Karpas-422 (cell line): ENCODE measurements around the gene HOXA2. TPM values are rescaled to one million over a fixed set of nuclear protein-coding genes. Genes with fewer than 3 reads are reported as not detected.

Experiments
- DNase-seq: peaks from one replicate; pipeline ENCODE4 v3.0.0-alpha.2; 2015
- H2AFZ ChIP-seq: fragments of 200-600 bp; sonication (generic); 2 replicates; pipeline ENCODE4 v1.6.1; 2014; ENCODE audit warnings: antibody characterized with exemption, low read length, mixed read lengths
- H3K27ac ChIP-seq: fragments of 200-600 bp; sonication (generic); 2 replicates; pipeline ENCODE4 v1.5.1; 2014; ENCODE audit warnings: mild to moderate bottlenecking, low read length, moderate library complexity
- H3K27me3 ChIP-seq: fragments of 200-600 bp; sonication (generic); 2 replicates; pipeline ENCODE4 v1.6.1; 2014; ENCODE audit warnings: low read length, mixed read lengths
- H3K36me3 ChIP-seq: fragments of 200-600 bp; sonication (generic); 2 replicates; pipeline ENCODE4 v1.6.1; 2014; ENCODE audit warnings: low read length, mixed read lengths; ENCODE audit not compliant: insufficient read depth
- H3K4me1 ChIP-seq: fragments of 200-600 bp; sonication (generic); 2 replicates; pipeline ENCODE4 v1.6.1; 2014; ENCODE audit warnings: mild to moderate bottlenecking, low read length, mixed read lengths
- H3K4me2 ChIP-seq: fragments of 200-600 bp; sonication (generic); 2 replicates; pipeline ENCODE4 v1.6.1; 2014; ENCODE audit warnings: low read length, low read depth, mild to moderate bottlenecking; ENCODE audit not compliant: poor library complexity, severe bottlenecking
- H3K4me3 ChIP-seq: fragments of 200-600 bp; sonication (generic); 2 replicates; pipeline ENCODE4 v1.5.1; 2014; ENCODE audit warnings: mild to moderate bottlenecking, antibody characterized with exemption, low read length, mixed read lengths
- H3K79me2 ChIP-seq: fragments of 200-600 bp; sonication (generic); 2 replicates; pipeline ENCODE4 v1.6.1; 2014; ENCODE audit warnings: mild to moderate bottlenecking, low read length, mixed read lengths
- H3K9ac ChIP-seq: fragments of 200-600 bp; sonication (generic); 2 replicates; pipeline ENCODE4 v1.6.0; 2014; ENCODE audit warnings: low read length
- H3K9me2 ChIP-seq: fragments of 200-600 bp; sonication (generic), shearing (Covaris generic); replicated peaks from 2 replicates; pipeline ENCODE4 v1.6.0; 2014; ENCODE audit warnings: mild to moderate bottlenecking, low read length, moderate library complexity; ENCODE audit not compliant: insufficient read depth
- H3K9me3 ChIP-seq: fragments of 300-700, 200-600 bp; sonication (generic); 2 replicates; pipeline ENCODE4 v1.6.1; 2014; ENCODE audit warnings: low read length, mixed read lengths
- H4K20me1 ChIP-seq: fragments of 200-600 bp; sonication (generic); 2 replicates; pipeline ENCODE4 v1.6.1; 2014; ENCODE audit warnings: mild to moderate bottlenecking, antibody characterized with exemption, low read length, low read depth; ENCODE audit not compliant: insufficient read depth
- total RNA-seq: library from RNA; depleted of rRNA; stranded (reverse); fragments of >200 nt; shearing (Covaris generic); gene quantifications from 2 replicates; pipeline ENCODE4 v1.2.3, GENCODE V29; 2014; ENCODE audit warnings: low replicate concordance

Gene HOXA2
- total RNA-seq, 1 experiment from 2014 or later: 0.41 TPM

DNA sequence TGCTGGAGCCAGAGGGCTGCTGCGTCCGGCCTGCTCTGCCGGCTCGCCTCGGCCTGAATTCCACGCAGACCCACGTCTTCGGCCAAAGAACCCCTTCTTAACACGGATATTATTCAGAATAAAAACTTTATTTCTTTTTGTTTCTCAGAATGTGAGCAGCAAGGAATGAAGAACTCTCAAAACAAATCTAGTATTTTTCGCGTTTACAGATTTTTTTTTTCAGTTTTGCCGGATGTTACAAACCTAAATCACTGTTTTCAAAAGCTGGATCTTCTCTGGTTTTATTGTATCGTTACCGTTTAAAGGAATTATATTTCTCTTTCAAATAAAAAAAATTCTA, 4.4 kb upstream of the HOXA2 start:
- no peak overlapping the region for H2AFZ ChIP-seq
- H3K27ac ChIP-seq: no peak overlapping the region
- H3K79me2 ChIP-seq: no peaks in the 10 kb centered on the region
- no peak overlapping the region for H3K9ac ChIP-seq
- H3K4me2 ChIP-seq: no peak overlapping the region
- DNase-seq: no peak
- H3K4me1 ChIP-seq: no peaks in the 10 kb centered on the region
- H3K9me3 ChIP-seq: no peaks in the 10 kb centered on the region
- no peak overlapping the region for H3K4me3 ChIP-seq
- H3K9me2 ChIP-seq: no peaks in the 10 kb centered on the region
- H4K20me1 ChIP-seq: 0 out of 2 replicates have a peak, but pooled peaks cover 8% of the 10 kb centered on the region
- H3K27me3 ChIP-seq: no peaks in the 10 kb centered on the region
- no peaks in the 10 kb centered on the region for H3K36me3 ChIP-seq

DNA sequence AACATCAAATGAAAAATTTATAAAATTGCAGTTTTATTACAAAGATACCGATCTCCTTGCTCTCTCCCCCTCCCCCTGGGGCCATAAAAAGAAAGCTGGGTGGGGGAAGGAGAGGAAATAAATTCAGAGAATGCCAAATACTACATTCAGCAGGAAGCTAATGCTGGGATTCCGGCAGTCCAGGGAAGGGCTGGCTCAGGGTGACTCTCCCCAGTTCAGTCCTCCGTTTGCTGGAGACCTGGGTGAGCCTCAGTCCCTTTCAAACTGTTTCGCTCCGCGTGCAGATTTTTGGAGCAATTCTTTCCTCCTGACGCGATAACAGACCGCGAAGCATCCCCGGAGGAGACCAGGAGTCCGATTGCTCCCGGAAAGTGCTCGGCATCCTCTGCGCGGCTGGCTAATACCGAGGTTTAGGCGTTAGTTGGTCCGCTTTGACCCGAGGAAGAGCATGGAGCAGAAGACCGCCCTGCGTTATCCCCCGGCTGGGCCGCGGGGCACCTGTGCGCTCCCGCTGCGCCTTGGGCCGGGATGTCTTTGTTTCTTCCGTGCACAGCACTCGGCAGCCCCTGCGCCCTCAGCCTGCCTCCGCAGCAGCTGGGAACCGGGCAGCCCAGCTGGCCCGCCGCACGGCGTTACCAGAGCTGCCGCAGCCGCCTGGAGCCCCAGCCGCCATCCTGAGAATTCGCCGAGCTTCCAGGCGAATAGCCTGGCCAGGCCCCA, 3.9 kb upstream of the HOXA2 start:
- Histone ChIP-seq H3K27me3 (no peaks in the 10 kb centered on the region), H3K4me1 (no peaks in the 10 kb centered on the region), H3K79me2 (no peaks in the 10 kb centered on the region), H3K4me3 (no peak overlapping the region), H4K20me1 (0 out of 2 replicates have a peak, but pooled peaks cover 8% of the 10 kb centered on the region), H3K27ac (no peak overlapping the region), H3K9me2 (no peaks in the 10 kb centered on the region), H3K4me2 (no peak overlapping the region), H3K9ac (no peak overlapping the region), H3K9me3 (no peaks in the 10 kb centered on the region), H2AFZ (no peak overlapping the region), H3K36me3 (no peaks in the 10 kb centered on the region)
- DNase-seq: no peak

DNA sequence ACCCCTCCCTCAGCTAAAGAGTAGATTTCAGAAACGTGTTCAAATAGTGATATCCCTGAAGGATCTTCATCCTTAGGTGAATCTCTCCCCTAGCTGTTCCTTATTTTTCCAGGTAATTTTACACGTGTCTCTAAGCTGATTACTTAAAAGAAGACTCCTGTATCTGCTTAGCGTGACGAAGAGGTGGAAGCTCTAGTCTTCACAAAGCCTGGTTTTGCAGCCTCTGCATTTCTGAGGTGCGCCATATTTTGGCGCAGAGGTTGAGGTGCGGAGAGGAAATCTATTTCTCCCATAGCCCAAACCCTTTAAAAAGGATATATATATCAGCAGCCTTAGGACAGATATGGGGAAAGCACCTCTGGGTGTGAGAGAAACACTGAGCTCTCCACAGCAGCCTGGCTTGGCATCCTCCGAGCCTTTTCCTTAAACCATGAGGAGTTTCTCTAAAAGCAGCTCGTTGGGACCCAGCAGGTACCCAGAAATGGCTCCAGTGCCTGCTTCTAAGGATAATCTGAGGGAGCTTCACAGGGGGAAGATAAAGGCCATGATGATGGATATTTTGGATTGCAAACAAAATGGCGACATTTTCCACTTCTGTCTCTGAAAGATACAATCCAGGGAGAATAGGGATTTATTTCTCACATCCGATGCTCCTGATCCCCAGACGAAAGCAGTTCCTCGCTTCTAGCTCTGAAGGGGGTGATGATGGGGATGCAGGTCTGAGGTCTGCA, 3.0 kb upstream of the HOXA2 start:
- Histone ChIP-seq H4K20me1 (0 out of 2 replicates have a peak, but pooled peaks cover 8% of the 10 kb centered on the region), H3K4me2 (no peak overlapping the region), H3K36me3 (no peaks in the 10 kb centered on the region), H3K4me1 (no peaks in the 10 kb centered on the region), H3K9me2 (no peaks in the 10 kb centered on the region), H2AFZ (no peak overlapping the region), H3K9me3 (no peaks in the 10 kb centered on the region), H3K27ac (no peak overlapping the region), H3K9ac (no peak overlapping the region), H3K4me3 (no peak overlapping the region), H3K79me2 (no peaks in the 10 kb centered on the region), H3K27me3 (no peaks in the 10 kb centered on the region)
- DNase-seq: no peak

DNA sequence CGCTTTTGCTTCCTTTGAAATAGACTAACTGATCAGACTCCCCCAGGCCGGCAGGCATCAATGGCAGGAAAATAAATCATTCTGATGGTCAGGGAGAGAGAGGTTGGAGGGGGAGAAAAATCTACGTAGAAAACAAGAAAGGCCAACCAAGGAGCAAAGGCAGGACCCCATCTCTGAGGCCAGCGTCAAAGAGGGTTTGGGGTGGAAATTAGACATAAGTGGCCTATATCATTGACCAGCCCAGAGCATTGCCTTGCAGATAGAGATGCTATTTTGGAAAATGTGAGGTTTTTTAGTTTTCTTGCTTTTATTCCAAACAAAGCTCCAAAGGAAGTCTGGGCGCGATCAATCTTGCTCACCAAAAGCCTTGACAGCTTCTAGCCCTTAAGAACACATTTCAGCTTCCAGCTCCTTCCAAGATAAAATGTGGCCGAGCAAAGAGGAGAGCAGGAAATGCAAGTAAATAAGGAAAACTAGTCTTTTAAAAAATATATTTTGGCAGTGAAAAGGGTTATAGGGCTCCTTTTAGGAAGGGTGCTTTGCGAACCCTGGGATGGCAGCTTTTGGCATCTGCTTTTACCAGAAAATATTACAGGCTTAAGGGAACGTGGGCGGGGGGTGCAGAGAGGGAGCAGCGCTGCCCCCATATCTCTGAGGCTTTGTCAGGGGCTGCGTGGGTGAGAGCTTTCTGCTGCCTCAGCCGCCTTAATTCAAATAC, 2.0 kb upstream of the HOXA2 start:
- Histone ChIP-seq H3K36me3 (no peaks in the 10 kb centered on the region), H3K4me3 (no peak overlapping the region), H3K9me3 (no peaks in the 10 kb centered on the region), H3K4me2 (no peak overlapping the region), H3K4me1 (no peaks in the 10 kb centered on the region), H3K9me2 (no peaks in the 10 kb centered on the region), H3K27me3 (no peaks in the 10 kb centered on the region), H2AFZ (no peak overlapping the region), H4K20me1 (0 out of 2 replicates have a peak, but pooled peaks cover 8% of the 10 kb centered on the region), H3K79me2 (no peaks in the 10 kb centered on the region), H3K9ac (no peak overlapping the region), H3K27ac (no peak overlapping the region)
- no peak for DNase-seq

DNA sequence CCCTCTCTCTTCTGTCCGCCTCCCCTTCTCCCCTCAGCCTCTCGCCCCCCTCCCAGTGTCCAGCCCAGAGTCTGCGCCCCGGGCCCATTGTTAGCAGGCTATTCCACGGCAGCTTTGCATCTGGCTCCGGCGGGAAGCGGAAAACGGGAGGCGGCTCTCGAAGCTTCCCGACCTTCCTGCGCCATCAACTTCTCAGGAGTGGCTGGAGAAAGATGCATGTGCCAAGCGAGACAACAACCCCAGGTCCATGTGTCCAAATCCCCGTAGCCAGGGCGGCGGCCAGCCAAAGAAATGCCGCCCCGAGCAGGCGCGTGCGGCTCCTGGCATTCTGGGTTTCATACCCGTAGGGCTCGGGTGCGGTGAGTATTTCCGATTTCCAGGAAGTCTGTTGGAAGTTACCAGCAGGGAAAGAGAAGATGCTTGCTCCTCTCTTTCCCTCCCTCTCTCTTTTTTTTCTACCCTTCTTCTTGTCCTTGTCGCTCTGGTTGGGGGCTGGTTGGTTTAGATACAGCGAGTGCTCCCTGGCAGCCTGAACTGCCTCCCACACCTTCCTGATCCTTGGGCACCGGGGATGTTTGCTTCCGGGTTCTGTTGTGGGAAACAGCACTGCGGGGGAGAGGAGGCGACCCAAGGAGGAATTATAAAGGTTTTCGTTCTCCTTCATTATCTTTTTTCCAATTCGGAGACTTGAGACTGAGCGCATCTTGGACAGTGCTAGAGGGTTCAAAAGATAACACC, 1.2 kb upstream of the HOXA2 start:
- H3K27ac ChIP-seq: no peak overlapping the region
- no peaks in the 10 kb centered on the region for H3K36me3 ChIP-seq
- no peak for DNase-seq
- no peak overlapping the region for H3K9ac ChIP-seq
- no peak overlapping the region for H2AFZ ChIP-seq
- no peaks in the 10 kb centered on the region for H3K9me3 ChIP-seq
- H4K20me1 ChIP-seq: 0 out of 2 replicates have a peak, but pooled peaks cover 8% of the 10 kb centered on the region
- H3K4me3 ChIP-seq: no peak overlapping the region
- H3K4me2 ChIP-seq: no peak overlapping the region
- H3K9me2 ChIP-seq: no peaks in the 10 kb centered on the region
- no peaks in the 10 kb centered on the region for H3K79me2 ChIP-seq
- no peaks in the 10 kb centered on the region for H3K27me3 ChIP-seq
- H3K4me1 ChIP-seq: no peaks in the 10 kb centered on the region

DNA sequence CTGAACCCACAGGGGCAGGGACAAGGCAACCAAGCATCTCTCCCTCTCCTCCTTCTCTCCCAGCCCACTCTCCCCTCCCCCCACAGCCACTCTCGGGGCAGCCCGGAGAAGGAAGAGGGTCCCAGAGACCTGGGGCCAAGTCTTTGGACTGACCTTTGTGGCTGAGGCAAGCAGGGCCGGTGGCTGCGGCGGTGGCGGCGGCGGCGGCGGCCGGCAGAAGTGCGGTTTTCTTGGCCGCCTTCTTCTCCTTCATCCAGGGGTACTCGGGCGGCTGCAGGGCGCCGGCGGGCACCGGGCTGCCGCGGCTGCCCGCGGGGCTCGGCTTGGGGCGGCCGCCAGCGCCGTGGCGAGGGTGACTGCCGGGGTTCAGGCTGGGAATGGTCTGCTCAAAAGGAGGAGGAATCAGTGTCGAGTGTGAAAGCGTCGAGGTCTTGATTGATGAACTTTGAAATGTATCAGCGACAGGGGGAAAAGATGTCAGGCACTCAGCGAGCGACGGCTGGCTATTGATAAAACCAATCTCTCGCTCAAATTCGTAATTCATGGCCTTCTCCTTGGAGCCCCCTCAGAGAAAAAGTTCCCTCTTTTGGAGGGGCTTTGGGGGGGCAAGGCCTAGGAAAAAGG, 414 bp downstream of the HOXA2 start:
- no peaks in the 10 kb centered on the region for H3K9me2 ChIP-seq
- H2AFZ ChIP-seq: no peak overlapping the region
- no peak for DNase-seq
- H3K9me3 ChIP-seq: no peaks in the 10 kb centered on the region
- no peaks in the 10 kb centered on the region for H3K27me3 ChIP-seq
- H3K27ac ChIP-seq: no peak overlapping the region
- no peaks in the 10 kb centered on the region for H3K36me3 ChIP-seq
- H3K4me1 ChIP-seq: peaks cover 8% of the 10 kb centered on the region
- no peak overlapping the region for H3K4me3 ChIP-seq
- H4K20me1 ChIP-seq: 0 out of 2 replicates have a peak, but pooled peaks cover 8% of the 10 kb centered on the region
- H3K9ac ChIP-seq: no peak overlapping the region
- peaks cover 12% of the 10 kb centered on the region for H3K79me2 ChIP-seq
- no peak overlapping the region for H3K4me2 ChIP-seq

DNA sequence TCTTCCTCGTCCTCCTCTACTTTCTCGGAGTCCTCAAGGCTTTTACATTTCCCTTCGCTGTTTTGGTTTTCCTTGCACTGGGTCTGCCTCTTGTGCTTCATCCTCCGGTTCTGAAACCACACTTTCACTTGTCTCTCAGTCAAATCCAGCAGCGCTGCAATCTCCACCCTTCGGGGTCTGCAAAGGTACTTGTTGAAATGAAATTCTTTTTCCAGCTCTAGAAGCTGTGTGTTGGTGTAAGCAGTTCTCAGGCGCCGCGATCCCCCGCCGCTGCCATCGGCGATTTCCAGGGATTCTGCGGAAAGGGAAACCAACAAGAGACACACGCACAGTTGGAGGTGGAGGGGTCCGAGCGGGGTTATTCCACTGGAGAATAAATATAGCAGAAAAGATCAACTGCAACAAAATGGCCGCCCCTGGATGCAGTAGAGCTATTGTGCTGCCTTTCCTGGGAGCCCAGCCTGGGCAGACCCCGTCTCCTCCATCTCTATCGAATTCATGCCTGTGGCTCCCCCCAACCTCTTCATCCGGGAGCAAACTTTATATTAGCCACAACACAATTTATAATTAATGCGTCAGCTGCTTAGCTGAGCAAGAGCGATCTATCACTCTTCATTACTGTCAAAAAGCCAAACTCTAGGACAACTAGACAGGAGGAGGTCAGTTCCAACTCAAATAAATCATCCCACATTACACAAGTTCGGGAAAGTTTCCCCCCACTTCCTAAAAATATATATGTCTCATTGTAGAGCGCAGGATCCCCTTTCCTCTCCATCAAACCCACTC, 1.1 kb downstream of the HOXA2 start:
- Histone ChIP-seq H3K9me2 (no peaks in the 10 kb centered on the region), H3K36me3 (no peaks in the 10 kb centered on the region), H3K9ac (no peak overlapping the region), H3K79me2 (peaks cover 15% of the 10 kb centered on the region), H3K4me3 (no peak overlapping the region), H3K27ac (no peak overlapping the region), H3K27me3 (no peaks in the 10 kb centered on the region), H2AFZ (no peak overlapping the region), H4K20me1 (0 out of 2 replicates have a peak, but pooled peaks cover 8% of the 10 kb centered on the region), H3K9me3 (no peaks in the 10 kb centered on the region), H3K4me1 (peaks cover 11% of the 10 kb centered on the region), H3K4me2 (no peak overlapping the region)
- no peak for DNase-seq
